Glutamatergic neuron (in vitro differentiated cells): ENCODE measurements around the gene CREB5. TPM values are rescaled to one million over a fixed set of nuclear protein-coding genes. Genes with fewer than 3 reads are reported as not detected.
"Not testable (repeated sequence)": the region's sequence is repeated elsewhere in the genome, so short reads cannot be mapped to it uniquely, and the experiment has no call there.

Experiments
- DNase-seq: peaks from one replicate; pipeline ENCODE4 v3.0.0; 2022
- H3K27ac Mint-ChIP-seq: one replicate; pipeline ENCODE4 v1.8.0; 2020; ENCODE audit warnings: mild to moderate bottlenecking, mixed read lengths, inconsistent platforms; ENCODE audit not compliant: unreplicated experiment
- H3K27me3 Mint-ChIP-seq: one replicate; pipeline ENCODE4 v1.8.0; 2020; ENCODE audit warnings: mild to moderate bottlenecking, moderate library complexity, mixed read lengths, inconsistent platforms; ENCODE audit not compliant: unreplicated experiment
- H3K36me3 Mint-ChIP-seq: one replicate; pipeline ENCODE4 v1.8.0; 2020; ENCODE audit warnings: mild to moderate bottlenecking, mixed read lengths, inconsistent platforms; ENCODE audit not compliant: unreplicated experiment
- H3K4me1 Mint-ChIP-seq: one replicate; pipeline ENCODE4 v1.8.0; 2020; ENCODE audit warnings: mild to moderate bottlenecking, low read depth, mixed read lengths, inconsistent platforms; ENCODE audit not compliant: unreplicated experiment
- H3K4me3 Mint-ChIP-seq: one replicate; pipeline ENCODE4 v1.8.0; 2020; ENCODE audit warnings: mild to moderate bottlenecking, mixed read lengths, inconsistent platforms; ENCODE audit not compliant: unreplicated experiment
- H3K9me3 Mint-ChIP-seq: one replicate; pipeline ENCODE4 v1.8.0; 2020; ENCODE audit warnings: mild to moderate bottlenecking, moderate library complexity, mixed read lengths, inconsistent platforms; ENCODE audit not compliant: unreplicated experiment
- total RNA-seq: library from RNA; stranded (reverse); fragmentation: NEBNext Ultra II Directional; extraction: Animal tissue kit (Norgen Biotek cat#: 25700); gene quantifications from one replicate; pipeline ENCODE4 v1.2.1, GENCODE V29; 2021; ENCODE audit not compliant: unreplicated experiment
- TF ChIP-seq, protein P1 (sequence below): fragments of 200-600 bp; sonication (generic); IDR thresholded peaks from one replicate; pipeline ENCODE4 v1.5.0; 2021; ENCODE audit not compliant: partially characterized antibody, unreplicated experiment

The CREB5 gene
- total RNA-seq, 1 donor from 2014 or later, result 50.4 TPM

DNA sequence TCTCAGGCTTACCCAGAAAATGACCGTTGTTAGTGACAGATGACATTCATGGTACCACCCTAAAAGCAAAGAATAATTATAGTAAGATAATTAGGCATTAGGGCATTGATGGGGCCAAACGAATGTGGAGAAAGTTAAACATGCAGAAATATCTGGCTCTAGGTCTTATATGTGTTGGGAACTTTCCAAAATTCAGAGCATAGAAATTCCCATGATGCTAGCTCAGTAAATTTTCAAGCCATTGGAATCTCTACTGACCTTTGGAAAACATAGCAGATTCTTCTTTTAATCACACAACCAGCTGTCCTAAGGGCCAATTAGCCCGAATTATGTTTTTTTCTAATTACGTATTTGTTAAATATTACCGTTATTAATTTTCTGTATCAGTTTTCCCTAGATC is 136.1 kb downstream of the CREB5 start:
- H3K9me3 Mint-ChIP-seq, result peaks cover 4% of the 10 kb centered on the region
- H3K27me3 Mint-ChIP-seq, result no peaks in the 10 kb centered on the region
- DNase-seq, result no peak
- peaks cover 10% of the 10 kb centered on the region for H3K36me3 Mint-ChIP-seq
- peaks cover 4% of the 10 kb centered on the region for H3K4me1 Mint-ChIP-seq
- no peak overlapping the region for H3K27ac Mint-ChIP-seq
- no peak overlapping the region for H3K4me3 Mint-ChIP-seq
- TF ChIP-seq, protein P1, sequence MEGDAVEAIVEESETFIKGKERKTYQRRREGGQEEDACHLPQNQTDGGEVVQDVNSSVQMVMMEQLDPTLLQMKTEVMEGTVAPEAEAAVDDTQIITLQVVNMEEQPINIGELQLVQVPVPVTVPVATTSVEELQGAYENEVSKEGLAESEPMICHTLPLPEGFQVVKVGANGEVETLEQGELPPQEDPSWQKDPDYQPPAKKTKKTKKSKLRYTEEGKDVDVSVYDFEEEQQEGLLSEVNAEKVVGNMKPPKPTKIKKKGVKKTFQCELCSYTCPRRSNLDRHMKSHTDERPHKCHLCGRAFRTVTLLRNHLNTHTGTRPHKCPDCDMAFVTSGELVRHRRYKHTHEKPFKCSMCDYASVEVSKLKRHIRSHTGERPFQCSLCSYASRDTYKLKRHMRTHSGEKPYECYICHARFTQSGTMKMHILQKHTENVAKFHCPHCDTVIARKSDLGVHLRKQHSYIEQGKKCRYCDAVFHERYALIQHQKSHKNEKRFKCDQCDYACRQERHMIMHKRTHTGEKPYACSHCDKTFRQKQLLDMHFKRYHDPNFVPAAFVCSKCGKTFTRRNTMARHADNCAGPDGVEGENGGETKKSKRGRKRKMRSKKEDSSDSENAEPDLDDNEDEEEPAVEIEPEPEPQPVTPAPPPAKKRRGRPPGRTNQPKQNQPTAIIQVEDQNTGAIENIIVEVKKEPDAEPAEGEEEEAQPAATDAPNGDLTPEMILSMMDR, result no peak

DNA sequence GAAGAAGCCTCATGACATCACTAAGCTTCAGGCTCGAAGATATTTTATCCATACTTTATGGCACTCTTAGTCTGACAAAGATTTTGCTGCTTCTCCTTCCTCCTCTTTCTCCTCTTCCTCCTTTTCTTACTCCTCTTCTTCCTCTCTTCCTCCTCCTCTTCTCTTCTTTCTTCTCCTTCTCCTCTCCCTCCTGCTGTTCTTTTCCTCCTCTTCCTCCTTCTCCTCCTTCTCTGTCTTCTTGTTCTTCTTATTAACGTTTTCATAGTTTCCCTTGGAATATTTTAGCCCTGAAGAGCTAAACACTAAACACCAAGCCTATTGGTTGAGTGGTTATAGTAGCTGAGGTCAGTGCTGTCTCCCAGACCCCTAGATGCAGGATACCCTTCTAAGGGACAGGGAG is 137.7 kb downstream of the CREB5 start:
- H3K27me3 Mint-ChIP-seq, result no peaks in the 10 kb centered on the region
- TF ChIP-seq, protein P1, result no peak

DNA sequence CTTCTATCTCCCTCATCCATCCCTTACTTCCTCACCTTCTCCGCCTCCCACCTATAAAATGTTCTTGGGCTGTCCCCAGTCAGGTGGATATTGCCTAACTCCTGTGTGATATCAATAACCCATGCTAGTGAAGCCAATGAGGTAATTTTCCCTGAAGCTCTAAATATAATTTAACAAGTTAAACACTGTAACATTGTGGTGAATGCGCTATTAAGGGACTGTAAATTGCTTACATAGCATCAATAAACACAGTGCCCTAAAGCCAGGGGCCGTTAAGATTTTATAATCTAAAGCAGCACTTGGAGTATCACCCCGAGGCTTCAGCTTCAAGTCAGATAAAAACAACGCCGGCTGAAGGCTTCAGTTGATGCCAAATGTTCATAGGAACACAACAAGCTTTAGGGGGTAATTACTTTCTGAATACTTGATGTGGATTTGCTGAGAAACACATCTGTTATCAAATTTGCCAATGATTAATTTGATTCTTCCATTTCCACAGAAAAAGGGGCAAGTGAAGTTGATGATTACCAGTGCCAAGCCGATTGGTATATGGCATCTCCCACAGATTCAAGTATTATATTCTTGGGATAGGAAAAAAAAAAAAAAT is 138.4 kb downstream of the CREB5 start:
- no peak for DNase-seq
- no peaks in the 10 kb centered on the region for H3K27me3 Mint-ChIP-seq
- H3K36me3 Mint-ChIP-seq, result peaks cover 8% of the 10 kb centered on the region
- peaks cover 4% of the 10 kb centered on the region for H3K9me3 Mint-ChIP-seq
- H3K4me1 Mint-ChIP-seq, result peaks cover 8% of the 10 kb centered on the region
- TF ChIP-seq, protein P1, result no peak
- H3K27ac Mint-ChIP-seq, result no peak overlapping the region
- H3K4me3 Mint-ChIP-seq, result no peak overlapping the region

More for the DNA sequence above, 137.7 kb downstream of the CREB5 start:
- Mint-ChIP-seq H3K4me3 (no peak overlapping the region), H3K36me3 (peaks cover 10% of the 10 kb centered on the region), H3K27ac (no peak overlapping the region), H3K4me1 (peaks cover 2% of the 10 kb centered on the region), H3K9me3 (peaks cover 4% of the 10 kb centered on the region)
- no peak for DNase-seq

DNA sequence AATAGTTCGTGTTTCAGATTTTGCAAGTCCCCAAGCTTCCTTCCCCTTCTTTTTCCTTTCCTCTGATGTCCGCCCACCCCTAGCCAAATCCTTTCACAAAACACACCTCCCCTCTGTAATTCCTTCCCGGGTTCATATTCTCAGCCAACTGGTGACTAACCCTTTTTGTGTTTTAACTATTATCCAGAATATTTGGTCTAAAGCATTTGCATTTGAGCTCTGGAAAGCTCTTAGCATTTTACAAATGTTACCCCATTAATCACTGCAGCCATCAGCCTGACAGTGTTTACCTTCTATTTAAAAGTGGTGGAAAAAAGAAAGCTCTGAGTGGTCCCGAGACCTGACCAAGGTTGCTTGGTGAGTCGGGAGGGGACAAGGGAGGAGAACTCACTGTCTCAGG is 139.0 kb downstream of the CREB5 start:
- Mint-ChIP-seq H3K4me3 (no peak overlapping the region), H3K36me3 (peaks cover 4% of the 10 kb centered on the region), H3K9me3 (peaks cover 2% of the 10 kb centered on the region), H3K4me1 (peaks cover 8% of the 10 kb centered on the region), H3K27me3 (no peaks in the 10 kb centered on the region), H3K27ac (no peak overlapping the region)
- no peak for DNase-seq
- TF ChIP-seq, protein P1, result no peak

DNA sequence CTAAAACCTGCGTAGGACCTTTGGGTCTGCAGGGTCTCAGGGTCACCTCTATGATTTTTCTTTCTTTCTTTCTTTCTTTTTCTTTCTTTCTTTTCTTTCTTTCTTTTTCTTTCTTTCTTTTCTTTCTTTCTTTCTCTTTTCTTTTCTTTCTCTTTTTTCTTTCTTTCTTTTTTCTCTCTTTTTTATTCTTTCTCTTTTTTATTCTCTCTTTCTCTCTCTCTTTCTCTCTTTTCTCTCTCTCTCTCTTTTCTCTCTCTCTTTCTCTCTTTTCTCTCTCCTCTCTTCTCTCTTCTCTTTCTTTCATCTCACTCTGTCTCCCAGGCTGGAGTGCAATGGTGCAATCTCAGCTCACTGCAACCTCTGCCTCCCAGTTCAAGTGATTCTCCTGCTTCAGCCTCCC is 139.4 kb downstream of the CREB5 start:
- not testable (repeated sequence) for H3K27me3 Mint-ChIP-seq, H3K9me3 Mint-ChIP-seq, H3K27ac Mint-ChIP-seq, H3K4me1 Mint-ChIP-seq, H3K36me3 Mint-ChIP-seq, DNase-seq, H3K4me3 Mint-ChIP-seq
